ENCODE data around the gene GTF2A1. TPM values are rescaled to one million over a fixed set of nuclear protein-coding genes. Genes with fewer than 3 reads are reported as not detected.

Gene GTF2A1
- polyA plus RNA-seq, 3 donors = 7.9 to 15.8 (median 9.2) TPM

DNA sequence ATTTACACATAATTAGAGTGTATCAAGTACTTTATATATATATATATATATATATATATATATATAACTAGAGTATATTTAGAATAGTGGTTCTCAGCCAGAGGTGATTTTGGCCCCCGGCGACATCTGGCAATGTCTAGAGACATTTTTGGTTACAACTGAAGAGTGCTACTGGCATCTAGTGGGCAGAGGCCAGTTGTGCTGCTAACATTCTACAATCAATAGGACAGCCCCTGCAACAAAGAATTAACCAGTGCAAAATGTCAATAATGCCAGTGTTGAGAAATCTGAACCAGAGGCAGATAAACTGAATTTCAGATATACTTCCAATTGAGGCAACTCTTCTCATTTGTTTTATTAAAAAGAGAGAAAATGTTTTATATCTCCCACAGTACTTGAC is 8.9 kb downstream of the GTF2A1 start:
- Histone ChIP-seq H3K9me3 (replicated peaks in 1 of 2; ENCODE audit: control insufficient read depth in 1 of 2, insufficient read depth in 1 of 2, low read length in 2 of 2) (no peaks in the 10 kb centered on the region), H3K4me2 (replicated peaks; ENCODE audit: extremely low read depth, low read length, poor library complexity, severe bottlenecking) (no peak overlapping the region), H4K20me1 (ENCODE audit: insufficient read depth, low read length) (peaks cover 39% of the 10 kb centered on the region), H3K36me3 (replicated peaks in 1 of 2; ENCODE audit: control insufficient read depth in 1 of 2, insufficient read depth in 2 of 2, low read length in 2 of 2) (peaks cover 47 to 76% of the 10 kb centered on the region in 2 donors), H3K27ac (ENCODE audit: low read depth in 1 of 2, low read length in 2 of 2) (no peak overlapping the region), H3K9ac (ENCODE audit: insufficient read depth, low read length, poor library complexity, severe bottlenecking) (no peak overlapping the region), H2AFZ (ENCODE audit: insufficient read depth, low read depth, low read length, poor library complexity, severe bottlenecking) (no peak overlapping the region), H3K79me2 (ENCODE audit: insufficient read depth, low read length) (peaks cover 93% of the 10 kb centered on the region), H3K4me3 (replicated peaks in 1 of 3; ENCODE audit: low read depth in 2 of 3, low read length in 3 of 3) (no peak overlapping the region), H3K4me1 (ENCODE audit: control insufficient read depth in 1 of 2, insufficient read depth in 2 of 2, low read length in 2 of 2) (peaks cover 21 to 23% of the 10 kb centered on the region in 2 donors), H3K27me3 (ENCODE audit: control insufficient read depth in 2 of 2, insufficient read depth in 2 of 2, low read length in 2 of 2) (no peaks in the 10 kb centered on the region)
- H3K4me1 Mint-ChIP-seq = peaks cover 35% of the 10 kb centered on the region
- intact Hi-C loops (cut with micrococcal nuclease) = loop anchor here in 1 of 2 donors (2.0 kb wide), 1 partner anchor 257 kb away; the partner anchor contains the start of gene TSHR
- TF ChIP-seq, protein P1, sequence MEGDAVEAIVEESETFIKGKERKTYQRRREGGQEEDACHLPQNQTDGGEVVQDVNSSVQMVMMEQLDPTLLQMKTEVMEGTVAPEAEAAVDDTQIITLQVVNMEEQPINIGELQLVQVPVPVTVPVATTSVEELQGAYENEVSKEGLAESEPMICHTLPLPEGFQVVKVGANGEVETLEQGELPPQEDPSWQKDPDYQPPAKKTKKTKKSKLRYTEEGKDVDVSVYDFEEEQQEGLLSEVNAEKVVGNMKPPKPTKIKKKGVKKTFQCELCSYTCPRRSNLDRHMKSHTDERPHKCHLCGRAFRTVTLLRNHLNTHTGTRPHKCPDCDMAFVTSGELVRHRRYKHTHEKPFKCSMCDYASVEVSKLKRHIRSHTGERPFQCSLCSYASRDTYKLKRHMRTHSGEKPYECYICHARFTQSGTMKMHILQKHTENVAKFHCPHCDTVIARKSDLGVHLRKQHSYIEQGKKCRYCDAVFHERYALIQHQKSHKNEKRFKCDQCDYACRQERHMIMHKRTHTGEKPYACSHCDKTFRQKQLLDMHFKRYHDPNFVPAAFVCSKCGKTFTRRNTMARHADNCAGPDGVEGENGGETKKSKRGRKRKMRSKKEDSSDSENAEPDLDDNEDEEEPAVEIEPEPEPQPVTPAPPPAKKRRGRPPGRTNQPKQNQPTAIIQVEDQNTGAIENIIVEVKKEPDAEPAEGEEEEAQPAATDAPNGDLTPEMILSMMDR (IDR thresholded peaks at IDR 0.05) = peak; percentile 64
- H3K4me3 Mint-ChIP-seq = no peak overlapping the region
- H3K27ac Mint-ChIP-seq = peak overlapping the region in 1 of 7 donors; percentile 25
- peaks cover 0 to 11% (median 4%) of the 10 kb centered on the region in 7 donors for H3K9me3 Mint-ChIP-seq
- no CpG with 5 or more reads among the region's 2 CpGs for WGBS (ENCODE audit: insufficient coverage)
- DNase-seq = peak; percentile 32 to 49 (median 47)
- no peaks in the 10 kb centered on the region for H3K27me3 Mint-ChIP-seq (ENCODE audit: low read depth in 3 of 3)
- peaks cover 75 to 80% of the 10 kb centered on the region in 2 donors for H3K36me3 Mint-ChIP-seq

DNA sequence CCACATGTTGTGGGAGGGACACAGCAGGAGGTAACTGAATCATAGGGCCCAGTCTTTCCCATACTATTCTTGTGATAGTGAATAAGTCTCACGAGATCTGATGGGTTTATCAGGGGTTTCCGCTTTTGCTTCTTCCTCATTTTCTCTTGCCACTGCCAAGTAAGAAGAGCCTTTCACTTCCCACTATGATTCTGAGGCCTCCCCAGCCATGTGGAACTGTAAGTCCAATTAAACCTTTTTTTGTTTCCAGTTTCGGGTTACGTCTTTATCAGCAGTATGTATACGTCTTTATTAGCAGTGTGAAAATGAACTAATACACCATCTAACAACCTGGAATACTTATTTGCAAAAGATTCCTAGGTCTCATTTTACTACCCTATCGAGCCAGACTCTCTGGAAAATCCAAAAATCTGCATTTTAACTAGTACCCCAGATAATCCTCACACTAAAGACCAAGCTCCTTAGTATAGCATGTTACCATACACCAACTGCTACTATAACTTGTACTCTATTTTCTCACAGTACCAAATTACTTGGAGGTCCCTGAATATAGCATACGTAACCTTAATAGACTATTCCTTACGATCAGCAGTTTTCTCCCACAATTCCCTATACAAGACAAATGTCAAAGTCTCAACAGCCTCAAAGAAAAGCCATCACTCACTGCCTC is 11.5 kb downstream of the GTF2A1 start:
- peak; percentile 49 to 80 (median 67) for DNase-seq
- H3K4me1 Mint-ChIP-seq = peaks cover 33% of the 10 kb centered on the region
- H3K9me3 Mint-ChIP-seq = peaks cover 0 to 11% (median 4%) of the 10 kb centered on the region in 7 donors
- peaks cover 60% of the 10 kb centered on the region for H4K20me1 ChIP-seq (ENCODE audit: insufficient read depth, low read length)
- H3K4me2 ChIP-seq (replicated peaks; ENCODE audit: extremely low read depth, low read length, poor library complexity, severe bottlenecking) = peak overlapping the region; percentile 58
- intact Hi-C loops (cut with micrococcal nuclease) = no loop called here
- no peak overlapping the region for H3K9ac ChIP-seq (ENCODE audit: insufficient read depth, low read length, poor library complexity, severe bottlenecking)
- H3K36me3 ChIP-seq (replicated peaks in 1 of 2; ENCODE audit: control insufficient read depth in 1 of 2, insufficient read depth in 2 of 2, low read length in 2 of 2) = peaks cover 31 to 78% of the 10 kb centered on the region in 2 donors
- no peaks in the 10 kb centered on the region for H3K27me3 Mint-ChIP-seq (ENCODE audit: low read depth in 3 of 3)
- peak overlapping the region; percentile 90 to 96 (median 94) for H3K27ac Mint-ChIP-seq
- H3K27ac ChIP-seq (ENCODE audit: low read depth in 1 of 2, low read length in 2 of 2) = peak overlapping the region; percentile 61 to 86
- TF ChIP-seq, protein P1 (IDR thresholded peaks at IDR 0.05) = no peak
- H3K27me3 ChIP-seq (ENCODE audit: control insufficient read depth in 2 of 2, insufficient read depth in 2 of 2, low read length in 2 of 2) = no peaks in the 10 kb centered on the region
- peak overlapping the region in 1 of 2 donors; percentile 60 for H3K4me3 Mint-ChIP-seq
- H3K79me2 ChIP-seq (ENCODE audit: insufficient read depth, low read length) = peaks cover 93% of the 10 kb centered on the region
- H2AFZ ChIP-seq (ENCODE audit: insufficient read depth, low read depth, low read length, poor library complexity, severe bottlenecking) = peak overlapping the region; percentile 58
- H3K4me1 ChIP-seq (ENCODE audit: control insufficient read depth in 1 of 2, insufficient read depth in 2 of 2, low read length in 2 of 2) = peaks cover 21% of the 10 kb centered on the region in 2 donors
- H3K4me3 ChIP-seq (replicated peaks in 1 of 3; ENCODE audit: low read depth in 2 of 3, low read length in 3 of 3) = peak overlapping the region in 1 of 3 experiments; percentile 46
- WGBS (ENCODE audit: insufficient coverage) = 95% methylated on average over 3 of the region's 8 CpGs
- peaks cover 69 to 75% of the 10 kb centered on the region in 2 donors for H3K36me3 Mint-ChIP-seq
- H3K9me3 ChIP-seq (replicated peaks in 1 of 2; ENCODE audit: control insufficient read depth in 1 of 2, insufficient read depth in 1 of 2, low read length in 2 of 2) = no peaks in the 10 kb centered on the region

All from CD14-positive monocyte (primary cell).